Measurements from ENCODE around the gene ELL2.

ELL2 gene

GRCh38 chr5:95903838-95904237, 57.8 kb downstream of the ELL2 start:
- no peak overlapping the region for H3K27ac ChIP-seq (ENCODE audit: low read length)
- H3K4me3 ChIP-seq (ENCODE audit: low read depth in 1 of 2, low read length in 2 of 2) = no peak overlapping the region
- H3K36me3 ChIP-seq (ENCODE audit: control insufficient read depth in 1 of 2, insufficient read depth in 2 of 2, low read length in 2 of 2) = peaks cover 2 to 8% of the 10 kb centered on the region in 2 donors
- no peaks in the 10 kb centered on the region for H3K27me3 ChIP-seq (ENCODE audit: low read depth, low read length)
- peaks cover 0 to 8% of the 10 kb centered on the region in 2 donors for H3K4me1 ChIP-seq (ENCODE audit: control insufficient read depth in 1 of 2, insufficient read depth in 2 of 2, low read length in 2 of 2)
- H3K9me3 ChIP-seq (ENCODE audit: control insufficient read depth in 1 of 2, low read length in 2 of 2) = no peaks in the 10 kb centered on the region

GRCh38 chr5:95901676-95902627, 59.7 kb downstream of the ELL2 start:
- H3K4me1 ChIP-seq (ENCODE audit: control insufficient read depth in 1 of 2, insufficient read depth in 2 of 2, low read length in 2 of 2) = peaks cover 0 to 7% of the 10 kb centered on the region in 2 donors
- H3K36me3 ChIP-seq (ENCODE audit: control insufficient read depth in 1 of 2, insufficient read depth in 2 of 2, low read length in 2 of 2) = peaks cover 4 to 18% of the 10 kb centered on the region in 2 donors
- no peak overlapping the region for H3K27ac ChIP-seq (ENCODE audit: low read length)

DNA sequence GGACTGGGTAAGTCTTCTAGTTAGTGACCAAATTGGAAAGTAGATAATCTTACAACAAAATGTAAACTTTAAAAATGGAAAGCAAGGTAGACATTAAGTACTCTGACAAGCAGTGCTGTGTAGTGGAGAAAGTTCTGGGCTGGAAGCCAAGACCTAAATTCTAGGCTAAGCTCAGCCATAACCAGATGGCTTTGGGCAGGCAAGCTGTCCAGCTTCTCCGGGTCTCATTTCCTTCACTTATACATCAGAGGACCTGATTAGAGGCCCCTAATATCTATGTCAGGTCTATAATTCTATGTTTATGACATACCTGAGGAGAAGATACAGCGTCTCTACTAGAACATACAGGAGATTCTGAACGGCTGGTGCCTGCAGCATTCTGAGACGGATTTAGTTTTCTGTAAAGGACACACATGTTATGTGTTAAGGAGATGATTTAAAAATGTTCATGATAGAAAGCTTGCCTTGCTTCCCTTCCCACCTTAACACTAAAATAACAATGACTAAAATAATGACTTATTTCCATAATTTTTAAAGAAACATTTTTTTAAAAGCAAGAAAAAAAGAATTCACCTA, 61.2 kb downstream of the ELL2 start:
- H3K4me1 ChIP-seq (ENCODE audit: control insufficient read depth in 1 of 2, insufficient read depth in 2 of 2, low read length in 2 of 2) = peaks cover 0 to 7% of the 10 kb centered on the region in 2 donors
- H3K36me3 ChIP-seq (ENCODE audit: control insufficient read depth in 1 of 2, insufficient read depth in 2 of 2, low read length in 2 of 2) = peaks cover 4 to 23% of the 10 kb centered on the region in 2 donors
- no peak overlapping the region for H3K27ac ChIP-seq (ENCODE audit: low read length)
- no peak overlapping the region for H3K4me3 ChIP-seq (ENCODE audit: low read depth in 1 of 2, low read length in 2 of 2)
- H3K27me3 ChIP-seq (ENCODE audit: low read depth, low read length) = no peaks in the 10 kb centered on the region
- H3K9me3 ChIP-seq (ENCODE audit: control insufficient read depth in 1 of 2, low read length in 2 of 2) = no peaks in the 10 kb centered on the region

More at GRCh38 chr5:95901676-95902627, 59.7 kb downstream of the ELL2 start:
- Histone ChIP-seq H3K9me3 (ENCODE audit: control insufficient read depth in 1 of 2, low read length in 2 of 2) (no peaks in the 10 kb centered on the region), H3K27me3 (ENCODE audit: low read depth, low read length) (no peaks in the 10 kb centered on the region), H3K4me3 (ENCODE audit: low read depth in 1 of 2, low read length in 2 of 2) (no peak overlapping the region)

GRCh38 chr5:95899829-95900228, 61.8 kb downstream of the ELL2 start:
- Histone ChIP-seq H3K27ac (ENCODE audit: low read length) (no peak overlapping the region), H3K36me3 (ENCODE audit: control insufficient read depth in 1 of 2, insufficient read depth in 2 of 2, low read length in 2 of 2) (peaks cover 4 to 26% of the 10 kb centered on the region in 2 donors)

GRCh38 chr5:95899006-95899405, 62.6 kb downstream of the ELL2 start:
- Histone ChIP-seq H3K27ac (ENCODE audit: low read length) (no peak overlapping the region), H3K4me3 (ENCODE audit: low read depth in 1 of 2, low read length in 2 of 2) (no peak overlapping the region), H3K27me3 (ENCODE audit: low read depth, low read length) (no peaks in the 10 kb centered on the region), H3K9me3 (ENCODE audit: control insufficient read depth in 1 of 2, low read length in 2 of 2) (no peaks in the 10 kb centered on the region), H3K4me1 (ENCODE audit: control insufficient read depth in 1 of 2, insufficient read depth in 2 of 2, low read length in 2 of 2) (peaks cover 0 to 7% of the 10 kb centered on the region in 2 donors), H3K36me3 (ENCODE audit: control insufficient read depth in 1 of 2, insufficient read depth in 2 of 2, low read length in 2 of 2) (peaks cover 12 to 29% of the 10 kb centered on the region in 2 donors)

More at GRCh38 chr5:95899829-95900228, 61.8 kb downstream of the ELL2 start:
- H3K9me3 ChIP-seq (ENCODE audit: control insufficient read depth in 1 of 2, low read length in 2 of 2) = no peaks in the 10 kb centered on the region
- H3K27me3 ChIP-seq (ENCODE audit: low read depth, low read length) = no peaks in the 10 kb centered on the region
- H3K4me3 ChIP-seq (ENCODE audit: low read depth in 1 of 2, low read length in 2 of 2) = no peak overlapping the region
- H3K4me1 ChIP-seq (ENCODE audit: control insufficient read depth in 1 of 2, insufficient read depth in 2 of 2, low read length in 2 of 2) = peaks cover 0 to 7% of the 10 kb centered on the region in 2 donors

DNA sequence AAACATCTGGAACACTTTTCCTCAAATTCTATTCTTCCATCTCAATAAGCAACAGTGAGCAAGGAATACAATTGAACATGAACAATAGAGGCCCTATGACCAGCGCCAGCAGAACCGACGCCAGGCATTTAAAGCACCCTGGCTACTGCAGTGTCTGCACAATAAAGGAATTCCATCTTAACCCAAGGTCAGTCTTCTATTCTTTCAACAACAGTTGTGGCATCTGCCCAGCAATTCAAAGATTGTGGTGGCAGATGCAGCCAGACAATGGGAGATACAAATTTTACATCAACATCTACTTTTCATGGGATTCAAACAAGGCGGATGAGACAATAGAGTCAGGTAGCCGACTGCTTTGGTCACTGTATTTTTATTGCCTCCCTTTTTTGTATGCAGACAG, 65.9 kb downstream of the ELL2 start:
- H3K9me3 ChIP-seq (ENCODE audit: control insufficient read depth in 1 of 2, low read length in 2 of 2) = no peaks in the 10 kb centered on the region
- H3K27me3 ChIP-seq (ENCODE audit: low read depth, low read length) = no peaks in the 10 kb centered on the region
- no peak overlapping the region for H3K4me3 ChIP-seq (ENCODE audit: low read depth in 1 of 2, low read length in 2 of 2)
- no peak overlapping the region for H3K27ac ChIP-seq (ENCODE audit: low read length)
- peaks cover 0 to 7% of the 10 kb centered on the region in 2 donors for H3K4me1 ChIP-seq (ENCODE audit: control insufficient read depth in 1 of 2, insufficient read depth in 2 of 2, low read length in 2 of 2)
- peaks cover 18 to 40% of the 10 kb centered on the region in 2 donors for H3K36me3 ChIP-seq (ENCODE audit: control insufficient read depth in 1 of 2, insufficient read depth in 2 of 2, low read length in 2 of 2)

GRCh38 chr5:95895251-95895650, 66.4 kb downstream of the ELL2 start:
- Histone ChIP-seq H3K4me3 (ENCODE audit: low read depth in 1 of 2, low read length in 2 of 2) (no peak overlapping the region), H3K4me1 (ENCODE audit: control insufficient read depth in 1 of 2, insufficient read depth in 2 of 2, low read length in 2 of 2) (peaks cover 0 to 6% of the 10 kb centered on the region in 2 donors), H3K27ac (ENCODE audit: low read length) (no peak overlapping the region), H3K36me3 (ENCODE audit: control insufficient read depth in 1 of 2, insufficient read depth in 2 of 2, low read length in 2 of 2) (peaks cover 22 to 45% of the 10 kb centered on the region in 2 donors), H3K27me3 (ENCODE audit: low read depth, low read length) (no peaks in the 10 kb centered on the region), H3K9me3 (ENCODE audit: control insufficient read depth in 1 of 2, low read length in 2 of 2) (no peaks in the 10 kb centered on the region)

DNA sequence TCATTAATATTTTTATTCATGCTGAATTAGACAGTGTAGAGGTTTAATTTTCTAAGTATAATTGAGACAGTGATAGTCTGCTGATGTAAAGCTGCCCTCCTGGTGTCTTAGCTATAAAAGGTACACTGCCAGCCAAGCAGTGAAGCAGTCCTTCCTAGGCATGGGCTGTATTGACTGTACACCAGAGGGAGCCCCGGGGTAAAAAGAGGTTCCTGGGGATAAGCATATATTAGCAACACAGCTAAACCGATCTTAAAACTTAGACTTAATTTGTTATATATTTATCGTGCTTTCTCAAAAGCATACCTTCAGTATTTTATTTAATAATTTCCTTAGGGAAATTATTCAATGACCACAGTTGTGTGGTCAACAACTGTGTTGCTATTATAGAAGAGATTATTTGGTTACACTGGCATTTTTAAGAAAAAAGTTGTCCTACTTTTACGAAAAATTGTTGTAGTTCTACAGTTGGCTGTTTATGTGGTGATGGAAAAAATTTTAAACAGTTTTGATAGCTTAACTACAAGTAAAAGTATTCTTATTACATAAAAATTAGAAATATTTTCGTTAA, 68.8 kb downstream of the ELL2 start:
- Histone ChIP-seq H3K4me3 (ENCODE audit: low read depth in 1 of 2, low read length in 2 of 2) (no peak overlapping the region), H3K4me1 (ENCODE audit: control insufficient read depth in 1 of 2, insufficient read depth in 2 of 2, low read length in 2 of 2) (no peaks in the 10 kb centered on the region), H3K9me3 (ENCODE audit: control insufficient read depth in 1 of 2, low read length in 2 of 2) (no peaks in the 10 kb centered on the region), H3K36me3 (ENCODE audit: control insufficient read depth in 1 of 2, insufficient read depth in 2 of 2, low read length in 2 of 2) (peaks cover 32 to 40% of the 10 kb centered on the region in 2 donors), H3K27me3 (ENCODE audit: low read depth, low read length) (no peaks in the 10 kb centered on the region), H3K27ac (ENCODE audit: low read length) (no peak overlapping the region)

- Histone ChIP-seq H3K9me3 (ENCODE audit: control insufficient read depth in 1 of 2, low read length in 2 of 2) (no peaks in the 10 kb centered on the region), H3K4me1 (ENCODE audit: control insufficient read depth in 1 of 2, insufficient read depth in 2 of 2, low read length in 2 of 2) (no peaks in the 10 kb centered on the region), H3K4me3 (ENCODE audit: low read depth in 1 of 2, low read length in 2 of 2) (no peak overlapping the region), H3K27me3 (ENCODE audit: low read depth, low read length) (no peaks in the 10 kb centered on the region), H3K27ac (ENCODE audit: low read length) (no peak overlapping the region), H3K36me3 (ENCODE audit: control insufficient read depth in 1 of 2, insufficient read depth in 2 of 2, low read length in 2 of 2) (peaks cover 32 to 33% of the 10 kb centered on the region in 2 donors)
Observed at GRCh38 chr5:95891499-95891898, 70.2 kb downstream of the ELL2 start.

- Histone ChIP-seq H3K27ac (ENCODE audit: low read length) (no peak overlapping the region), H3K36me3 (ENCODE audit: control insufficient read depth in 1 of 2, insufficient read depth in 2 of 2, low read length in 2 of 2) (peaks cover 21 to 28% of the 10 kb centered on the region in 2 donors), H3K4me3 (ENCODE audit: low read depth in 1 of 2, low read length in 2 of 2) (no peak overlapping the region)
Observed at GRCh38 chr5:95889076-95889475, 72.6 kb downstream of the ELL2 start.

DNA sequence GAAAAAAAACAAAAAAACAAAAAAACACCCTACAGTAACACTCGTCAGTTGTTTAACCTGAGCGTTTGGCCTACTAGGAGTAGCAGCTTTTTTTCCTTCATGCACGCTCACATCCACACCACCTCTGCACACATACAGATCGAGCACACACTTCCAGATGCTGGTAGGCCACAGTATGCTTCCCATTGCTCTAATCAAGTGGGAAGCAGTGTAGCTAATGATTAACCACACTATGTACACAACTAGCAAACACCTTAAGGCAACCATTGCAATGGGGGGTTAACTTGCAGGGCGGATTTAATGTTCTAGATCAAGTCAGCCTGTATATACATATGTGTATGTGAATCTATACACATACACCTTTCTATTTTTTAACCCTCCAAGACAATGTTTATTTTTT, 73.7 kb downstream of the ELL2 start:
- H3K4me3 ChIP-seq (ENCODE audit: low read depth in 1 of 2, low read length in 2 of 2) = no peak overlapping the region
- H3K27ac ChIP-seq (ENCODE audit: low read length) = no peak overlapping the region
- no peaks in the 10 kb centered on the region for H3K4me1 ChIP-seq (ENCODE audit: control insufficient read depth in 1 of 2, insufficient read depth in 2 of 2, low read length in 2 of 2)
- peaks cover 21 to 27% of the 10 kb centered on the region in 2 donors for H3K36me3 ChIP-seq (ENCODE audit: control insufficient read depth in 1 of 2, insufficient read depth in 2 of 2, low read length in 2 of 2)
- H3K27me3 ChIP-seq (ENCODE audit: low read depth, low read length) = no peaks in the 10 kb centered on the region
- H3K9me3 ChIP-seq (ENCODE audit: control insufficient read depth in 1 of 2, low read length in 2 of 2) = no peaks in the 10 kb centered on the region

More at GRCh38 chr5:95889076-95889475, 72.6 kb downstream of the ELL2 start:
- Histone ChIP-seq H3K9me3 (ENCODE audit: control insufficient read depth in 1 of 2, low read length in 2 of 2) (no peaks in the 10 kb centered on the region), H3K27me3 (ENCODE audit: low read depth, low read length) (no peaks in the 10 kb centered on the region), H3K4me1 (ENCODE audit: control insufficient read depth in 1 of 2, insufficient read depth in 2 of 2, low read length in 2 of 2) (no peaks in the 10 kb centered on the region)

All from muscle layer of duodenum (tissue), 2 donors.